GM23338 (cell line): ENCODE measurements around the gene KCNAB2. TPM values are rescaled to one million over a fixed set of nuclear protein-coding genes. Genes with fewer than 3 reads are reported as not detected.
A peak's percentile ranks its signal among the peaks of the same experiment; 100 is the strongest.

Experiments used
- ATAC-seq: fragments of 200-7000 bp; cut with Tn5 transposase; 3 replicates; pipeline ENCODE4 v1.9.1; 2020
- DNase-seq: peaks from one replicate; pipeline ENCODE4 v3.0.0-alpha.2; 2015; ENCODE audit warnings: low spot score
- H2AFZ ChIP-seq: fragments of 200-600 bp; sonication (generic); 2 replicates; pipeline ENCODE4 v1.8.0; 2016; ENCODE audit warnings: antibody characterized with exemption, mild to moderate bottlenecking, moderate library complexity
- H3F3A ChIP-seq: fragments of 200-600 bp; sonication (generic); replicated peaks from 2 replicates; pipeline ENCODE4 v1.8.0; 2017; ENCODE audit warnings: antibody characterized with exemption, mixed run types, low read depth
- H3K27ac ChIP-seq: fragments of 200-600 bp; sonication (generic); 2 replicates; pipeline ENCODE4 v1.6.1; 2016; ENCODE audit warnings: low read depth
- H3K27me3 ChIP-seq: fragments of 200-600 bp; sonication (generic); 2 replicates; pipeline ENCODE4 v1.8.0; 2016; ENCODE audit warnings: mild to moderate bottlenecking, mixed run types, moderate library complexity; ENCODE audit not compliant: insufficient read depth
- H3K36me3 ChIP-seq: fragments of 200-600 bp; sonication (generic); 2 replicates; pipeline ENCODE4 v1.8.0; 2016; ENCODE audit warnings: mild to moderate bottlenecking; ENCODE audit not compliant: insufficient read depth
- H3K4me1 ChIP-seq: fragments of 200-600 bp; sonication (generic); 2 replicates; pipeline ENCODE4 v1.8.0; 2016; ENCODE audit warnings: mild to moderate bottlenecking, moderate library complexity; ENCODE audit not compliant: insufficient read depth
- H3K4me2 ChIP-seq: fragments of 200-600 bp; sonication (generic); 2 replicates; pipeline ENCODE4 v1.7.1; 2017; ENCODE audit warnings: mixed run types
- H3K4me3 ChIP-seq: fragments of 200-600 bp; sonication (generic); 2 replicates; pipeline ENCODE4 v1.6.1; 2016; ENCODE audit warnings: mixed run types
- H3K79me2 ChIP-seq: fragments of 200-600 bp; sonication (generic); replicated peaks from 2 replicates; pipeline ENCODE4 v1.8.0; 2017; ENCODE audit warnings: mild to moderate bottlenecking; ENCODE audit not compliant: insufficient read depth
- H3K9me2 ChIP-seq: fragments of 200-600 bp; sonication (generic); 2 replicates; pipeline ENCODE4 v1.8.0; 2017; ENCODE audit not compliant: insufficient read depth
- H4K20me1 ChIP-seq: fragments of 200-600 bp; sonication (generic); replicated peaks from 2 replicates; pipeline ENCODE4 v1.8.0; 2017; ENCODE audit warnings: mild to moderate bottlenecking; ENCODE audit not compliant: insufficient read depth
- H3K27ac Mint-ChIP-seq: 2 replicates; pipeline ENCODE4 v1.8.0; 2020; ENCODE audit warnings: inconsistent platforms, mild to moderate bottlenecking, moderate library complexity, mixed read lengths
- H3K27me3 Mint-ChIP-seq: 3 replicates; pipeline ENCODE4 v1.8.0; 2022; ENCODE audit warnings: low read depth, mild to moderate bottlenecking, moderate library complexity, mixed read lengths, inconsistent platforms; ENCODE audit not compliant: insufficient read depth, poor library complexity
- H3K36me3 Mint-ChIP-seq: 3 replicates; pipeline ENCODE4 v1.8.0; 2021; ENCODE audit warnings: low read depth, mild to moderate bottlenecking, inconsistent platforms, moderate library complexity, mixed read lengths
- H3K4me1 Mint-ChIP-seq: 3 replicates; pipeline ENCODE4 v1.8.0; 2020; ENCODE audit warnings: mild to moderate bottlenecking, inconsistent platforms, mixed read lengths
- H3K4me3 Mint-ChIP-seq: 3 replicates; pipeline ENCODE4 v1.8.0; 2021; ENCODE audit warnings: moderate library complexity, mild to moderate bottlenecking, inconsistent platforms, mixed read lengths
- H3K9me3 Mint-ChIP-seq: 3 replicates; pipeline ENCODE4 v1.8.0; 2020; ENCODE audit warnings: moderate library complexity, mild to moderate bottlenecking, inconsistent platforms, mixed read lengths
- EZH2phosphoT487 ChIP-seq: fragments of 200-600 bp; sonication (generic); IDR thresholded peaks from one replicate; pipeline ENCODE4 v1.8.1; 2018; ENCODE audit warnings: antibody characterized with exemption; ENCODE audit not compliant: unreplicated experiment
- POLR2AphosphoS5 ChIP-seq: IDR thresholded peaks from 2 replicates; pipeline ENCODE4 v1.6.1; 2016; ENCODE audit warnings: antibody characterized with exemption, low read depth
- ZNF462 ChIP-seq: fragments of 250-450 bp; sonication (Bioruptor Pico); IDR thresholded peaks from 2 replicates; pipeline ENCODE4 v1.5.0; 2020; ENCODE audit warnings: mild to moderate bottlenecking, moderate library complexity
- polyA plus RNA-seq: library from polyadenylated mRNA; unstranded; fragments of >200 nt; fragmentation: Nextera tagmentation; extraction: Ambion mirVana; gene quantifications from 2 replicates; pipeline ENCODE4 v1.2.1, GENCODE V29; 2016
- total RNA-seq: library from RNA; depleted of rRNA; stranded (reverse); fragments of >200 nt; shearing (Covaris generic); gene quantifications from 2 replicates; pipeline ENCODE4 v1.2.3, GENCODE V29; 2014
- TF ChIP-seq, protein P1 (sequence below), 2 experiments: fragments of 200-600 bp in 1 of 2; sonication (generic) in 1 of 2; conservative IDR thresholded peaks; 2 replicates each; pipeline versions ENCODE4 v1.5.1 to v1.6.1; 2016 to 2017; ENCODE audit warnings: antibody characterized with exemption in 2 of 2, low read depth in 2 of 2, mild to moderate bottlenecking in 2 of 2, moderate library complexity in 1 of 2
- TF ChIP-seq, protein P2 (sequence below): IDR thresholded peaks from 2 replicates; pipeline ENCODE4 v1.6.1; 2016; ENCODE audit warnings: antibody characterized with exemption

The KCNAB2 gene
- total and polyA plus RNA-seq, 2 experiments from 2014 or later, result 3.0 to 3.7 TPM

- TF ChIP-seq ZNF462 (no peak), POLR2AphosphoS5 (no peak)
- TF ChIP-seq, protein P1, sequence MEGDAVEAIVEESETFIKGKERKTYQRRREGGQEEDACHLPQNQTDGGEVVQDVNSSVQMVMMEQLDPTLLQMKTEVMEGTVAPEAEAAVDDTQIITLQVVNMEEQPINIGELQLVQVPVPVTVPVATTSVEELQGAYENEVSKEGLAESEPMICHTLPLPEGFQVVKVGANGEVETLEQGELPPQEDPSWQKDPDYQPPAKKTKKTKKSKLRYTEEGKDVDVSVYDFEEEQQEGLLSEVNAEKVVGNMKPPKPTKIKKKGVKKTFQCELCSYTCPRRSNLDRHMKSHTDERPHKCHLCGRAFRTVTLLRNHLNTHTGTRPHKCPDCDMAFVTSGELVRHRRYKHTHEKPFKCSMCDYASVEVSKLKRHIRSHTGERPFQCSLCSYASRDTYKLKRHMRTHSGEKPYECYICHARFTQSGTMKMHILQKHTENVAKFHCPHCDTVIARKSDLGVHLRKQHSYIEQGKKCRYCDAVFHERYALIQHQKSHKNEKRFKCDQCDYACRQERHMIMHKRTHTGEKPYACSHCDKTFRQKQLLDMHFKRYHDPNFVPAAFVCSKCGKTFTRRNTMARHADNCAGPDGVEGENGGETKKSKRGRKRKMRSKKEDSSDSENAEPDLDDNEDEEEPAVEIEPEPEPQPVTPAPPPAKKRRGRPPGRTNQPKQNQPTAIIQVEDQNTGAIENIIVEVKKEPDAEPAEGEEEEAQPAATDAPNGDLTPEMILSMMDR (conservative IDR thresholded peaks at IDR 0.05; ENCODE audit: low read depth in 2 of 2), result no peak
- TF ChIP-seq, protein P2, sequence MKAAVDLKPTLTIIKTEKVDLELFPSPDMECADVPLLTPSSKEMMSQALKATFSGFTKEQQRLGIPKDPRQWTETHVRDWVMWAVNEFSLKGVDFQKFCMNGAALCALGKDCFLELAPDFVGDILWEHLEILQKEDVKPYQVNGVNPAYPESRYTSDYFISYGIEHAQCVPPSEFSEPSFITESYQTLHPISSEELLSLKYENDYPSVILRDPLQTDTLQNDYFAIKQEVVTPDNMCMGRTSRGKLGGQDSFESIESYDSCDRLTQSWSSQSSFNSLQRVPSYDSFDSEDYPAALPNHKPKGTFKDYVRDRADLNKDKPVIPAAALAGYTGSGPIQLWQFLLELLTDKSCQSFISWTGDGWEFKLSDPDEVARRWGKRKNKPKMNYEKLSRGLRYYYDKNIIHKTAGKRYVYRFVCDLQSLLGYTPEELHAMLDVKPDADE, result no peak
Measured at GRCh38 chr1:6027591-6027990, 18.1 kb upstream of the KCNAB2 start (continued).

DNA sequence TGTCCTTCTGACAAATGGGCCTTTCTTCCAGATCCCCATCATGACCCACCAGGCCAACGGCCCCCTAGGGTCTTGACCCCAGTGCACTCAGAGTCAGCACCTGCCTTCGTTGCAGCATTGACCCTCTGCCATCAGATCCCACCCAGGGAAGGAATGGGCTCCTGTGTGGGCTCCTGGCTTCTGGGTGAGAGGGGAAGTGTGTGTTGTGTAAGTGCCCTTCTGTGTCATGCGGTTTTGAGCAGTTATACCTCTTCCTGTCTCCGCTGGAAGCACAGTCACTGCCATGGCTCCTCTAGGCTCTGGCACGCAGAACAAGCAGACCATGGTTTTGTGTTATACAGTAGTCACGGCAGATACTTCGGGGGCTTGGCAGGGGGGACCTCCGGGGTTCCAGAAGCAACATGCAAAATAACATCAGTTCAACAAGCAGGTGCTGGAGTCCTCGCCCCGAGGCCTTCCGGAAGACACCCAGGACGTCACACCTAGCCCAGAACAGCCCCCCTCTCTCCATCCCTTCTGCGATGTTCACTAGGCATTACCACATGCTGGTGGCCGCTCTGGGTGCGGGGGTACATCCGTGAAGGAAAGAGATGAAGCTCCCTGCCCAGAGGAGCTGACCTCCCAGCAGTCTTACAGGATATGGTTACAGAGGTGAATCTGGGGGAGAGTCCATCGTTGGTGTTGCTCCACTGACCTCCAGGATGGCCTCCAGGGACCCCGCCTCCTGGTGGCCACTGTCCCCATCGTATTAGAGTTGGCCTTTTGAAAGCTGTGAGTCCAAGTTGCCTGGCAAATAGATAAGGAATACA lies 17.4 kb upstream of the KCNAB2 start:
- H3K4me1 ChIP-seq, result no peaks in the 10 kb centered on the region; the same call in 1 of the 2 replicates
- H3F3A ChIP-seq, result 0 out of 2 replicates have a peak, but pooled peaks cover 3% of the 10 kb centered on the region
- H3K79me2 ChIP-seq, result no peaks in the 10 kb centered on the region
- H3K9me3 Mint-ChIP-seq, result no peaks in the 10 kb centered on the region
- TF ChIP-seq, protein P1 (conservative IDR thresholded peaks at IDR 0.05; ENCODE audit: low read depth in 2 of 2), result peak; percentile 17 to 25; a peak in 1 of 4 replicates
- no peak for TF ChIP-seq EZH2phosphoT487
- H4K20me1 ChIP-seq, result no peaks in the 10 kb centered on the region
- H3K36me3 ChIP-seq, result no peaks in the 10 kb centered on the region
- H3K27me3 ChIP-seq, result no peaks in the 10 kb centered on the region
- H3K4me1 Mint-ChIP-seq, result peaks cover 8% of the 10 kb centered on the region
- no peak overlapping the region for H3K4me3 ChIP-seq
- H3K27ac Mint-ChIP-seq, result no peak overlapping the region
- H3K4me2 ChIP-seq, result no peak overlapping the region
- no peak overlapping the region for H3K27ac ChIP-seq
- H2AFZ ChIP-seq, result no peak overlapping the region
- H3K27me3 Mint-ChIP-seq, result peaks cover 17% of the 10 kb centered on the region
- H3K9me2 ChIP-seq, result no peaks in the 10 kb centered on the region
- no peak for ATAC-seq
- no peak for DNase-seq
- no peaks in the 10 kb centered on the region for H3K36me3 Mint-ChIP-seq
- no peak overlapping the region for H3K4me3 Mint-ChIP-seq
